SU-DHL-6 (cell line): ENCODE data around the gene DPCD.

Experiments
- H2AFZ ChIP-seq: fragments of 200-600 bp; sonication (generic); 2 replicates; pipeline ENCODE4 v1.6.1; 2014; ENCODE audit warnings: low read depth, mild to moderate bottlenecking, moderate library complexity, mixed read lengths, antibody characterized with exemption, low read length; ENCODE audit not compliant: severe bottlenecking
- H3F3A ChIP-seq: fragments of 200-600 bp; shearing (Covaris generic); 2 replicates; pipeline ENCODE4 v1.6.0; 2016; ENCODE audit warnings: antibody characterized with exemption, mild to moderate bottlenecking; ENCODE audit not compliant: insufficient read depth
- H3K27ac ChIP-seq: fragments of 200-600 bp; sonication (generic); 2 replicates; pipeline ENCODE4 v1.5.1; 2016; ENCODE audit warnings: low read depth, mild to moderate bottlenecking, low read length, moderate library complexity, mixed read lengths
- H3K27me3 ChIP-seq: fragments of 200-600 bp; sonication (generic), shearing (Covaris generic); 2 replicates; pipeline ENCODE4 v1.6.0; 2014; ENCODE audit warnings: mild to moderate bottlenecking, low read length
- H3K36me3 ChIP-seq: fragments of 200-600 bp; sonication (generic); 2 replicates; pipeline ENCODE4 v1.6.1; 2014; ENCODE audit warnings: mild to moderate bottlenecking, low read length, mixed read lengths
- H3K4me2 ChIP-seq: fragments of 300-600, 200-600 bp; shearing (Covaris generic), sonication (generic); 2 replicates; pipeline ENCODE4 v1.6.0; 2014; ENCODE audit warnings: low read length, low read depth, mild to moderate bottlenecking; ENCODE audit not compliant: poor library complexity, severe bottlenecking
- H3K4me3 ChIP-seq: fragments of 200-600 bp; sonication (generic); 2 replicates; pipeline ENCODE4 v1.5.1; 2014; ENCODE audit warnings: antibody characterized with exemption, low read length, mild to moderate bottlenecking, mixed read lengths; ENCODE audit not compliant: insufficient read depth, poor library complexity, severe bottlenecking
- H3K79me2 ChIP-seq: fragments of 200-600 bp; sonication (generic); 2 replicates; pipeline ENCODE4 v1.6.1; 2014; ENCODE audit warnings: mild to moderate bottlenecking, low read length, moderate library complexity; ENCODE audit not compliant: insufficient read depth
- H3K9ac ChIP-seq: fragments of 200-600 bp; sonication (generic); 2 replicates; pipeline ENCODE4 v1.7.0; 2014; ENCODE audit warnings: mild to moderate bottlenecking, low read length
- H3K9me2 ChIP-seq: fragments of 200-600 bp; sonication (generic); replicated peaks from 2 replicates; pipeline ENCODE4 v1.6.1; 2014; ENCODE audit warnings: low read length; ENCODE audit not compliant: insufficient read depth
- H3K9me3 ChIP-seq: fragments of 200-600 bp; sonication (generic); 2 replicates; pipeline ENCODE4 v1.6.1; 2014; ENCODE audit warnings: low read length, mixed read lengths; ENCODE audit not compliant: insufficient read depth
- H4K20me1 ChIP-seq: fragments of 200-600 bp; sonication (generic); 2 replicates; pipeline ENCODE4 v1.6.1; 2014; ENCODE audit warnings: low read depth, mild to moderate bottlenecking, antibody characterized with exemption, low read length, moderate library complexity, mixed read lengths
- CTCF ChIP-seq: fragments of 200-600 bp; sonication (generic); IDR thresholded peaks from one replicate; pipeline ENCODE4 v1.5.1; 2017; ENCODE audit warnings: antibody characterized with exemption, mild to moderate bottlenecking, low read length, moderate library complexity; ENCODE audit not compliant: insufficient read depth, poor library complexity, severe bottlenecking
- EZH2phosphoT487 ChIP-seq: fragments of 200-600 bp; sonication (generic), shearing (Covaris generic); conservative IDR thresholded peaks from 2 replicates; pipeline ENCODE4 v1.6.1; 2018; ENCODE audit warnings: mild to moderate bottlenecking, antibody characterized with exemption, low read length, moderate library complexity, mixed read lengths

Gene DPCD

GRCh38 chr10:101565370-101565900 is 22.7 kb upstream of the DPCD start:
- Histone ChIP-seq H2AFZ (no peak overlapping the region), H3K27me3 (no peaks in the 10 kb centered on the region; the same call in 1 of the 2 replicates), H3K4me2 (no peak overlapping the region), H3K9me3 (no peaks in the 10 kb centered on the region), H3F3A (no peaks in the 10 kb centered on the region), H3K36me3 (no peaks in the 10 kb centered on the region), H4K20me1 (no peaks in the 10 kb centered on the region), H3K27ac (no peak overlapping the region), H3K79me2 (no peaks in the 10 kb centered on the region), H3K4me3 (no peak overlapping the region), H3K9ac (no peak overlapping the region), H3K9me2 (no peaks in the 10 kb centered on the region)
- no peak for TF ChIP-seq EZH2phosphoT487
- no peak for TF ChIP-seq CTCF

DNA sequence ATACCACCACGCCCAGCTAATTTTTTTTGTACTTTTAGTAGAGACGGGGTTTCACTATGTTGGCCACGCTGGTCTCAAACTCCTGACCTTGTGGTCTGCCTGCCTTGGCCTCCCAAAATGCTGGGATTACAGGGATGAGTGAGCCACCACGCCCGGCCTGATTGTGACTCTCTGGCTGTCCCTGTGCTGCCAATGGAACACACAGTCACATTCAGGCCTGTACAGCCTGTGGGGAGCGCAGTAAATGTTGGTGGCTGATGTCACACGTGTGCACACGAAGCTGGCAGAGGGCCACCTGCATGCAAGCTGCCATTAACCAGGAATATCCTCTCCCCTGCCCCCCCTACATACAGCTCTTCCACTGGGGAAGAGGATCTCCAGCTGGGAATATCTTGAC is 22.2 kb upstream of the DPCD start:
- H3K9me2 ChIP-seq, result no peaks in the 10 kb centered on the region
- no peaks in the 10 kb centered on the region for H3K36me3 ChIP-seq
- H3K4me2 ChIP-seq, result no peak overlapping the region
- H3K27me3 ChIP-seq, result no peaks in the 10 kb centered on the region; the same call in 1 of the 2 replicates
- H4K20me1 ChIP-seq, result no peaks in the 10 kb centered on the region
- no peaks in the 10 kb centered on the region for H3F3A ChIP-seq
- no peaks in the 10 kb centered on the region for H3K9me3 ChIP-seq
- H3K9ac ChIP-seq, result no peak overlapping the region
- TF ChIP-seq EZH2phosphoT487, result no peak
- TF ChIP-seq CTCF, result no peak
- no peak overlapping the region for H3K27ac ChIP-seq
- H3K4me3 ChIP-seq, result no peak overlapping the region
- no peak overlapping the region for H2AFZ ChIP-seq
- H3K79me2 ChIP-seq, result no peaks in the 10 kb centered on the region

DNA sequence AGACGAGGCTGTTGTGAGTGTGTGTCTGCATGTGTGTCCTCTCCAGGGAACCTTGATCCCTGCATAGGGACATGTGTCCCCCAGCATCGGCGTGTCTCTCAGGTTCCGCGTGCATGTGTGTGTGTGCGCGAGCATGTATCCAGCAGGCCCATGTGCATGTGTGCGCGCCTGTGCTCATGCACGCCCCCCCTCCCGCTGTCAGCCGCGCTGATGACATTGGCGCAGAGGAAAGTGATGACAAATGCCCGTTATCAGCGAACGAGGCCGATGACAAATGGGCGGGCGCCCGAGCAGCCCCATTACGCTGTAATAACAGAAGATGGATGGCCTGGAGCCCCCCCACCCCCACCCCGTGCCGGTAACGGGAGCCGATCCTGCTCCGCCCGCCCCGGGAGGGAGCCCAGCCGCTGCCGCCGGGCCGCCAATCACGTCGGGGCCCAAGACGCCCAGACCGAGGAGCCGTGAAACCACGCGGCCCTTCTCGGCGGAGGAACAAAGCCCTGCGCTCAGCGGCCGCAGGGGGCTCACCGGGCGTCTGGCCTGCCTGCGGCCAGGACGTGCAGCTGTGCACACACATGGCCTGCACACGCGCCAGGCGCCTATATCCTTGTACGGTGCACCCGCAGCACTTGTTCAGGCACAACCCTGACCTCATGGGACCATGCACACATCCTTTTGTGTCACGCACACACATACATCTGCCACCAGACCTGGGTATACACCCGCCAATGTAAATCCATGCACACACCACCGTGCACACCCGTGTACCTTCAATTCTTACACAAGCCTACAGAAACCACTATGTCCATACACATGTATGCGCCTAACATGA is 21.6 kb upstream of the DPCD start:
- H3K4me2 ChIP-seq, result no peak overlapping the region
- no peaks in the 10 kb centered on the region; the same call in 1 of the 2 replicates for H3K27me3 ChIP-seq
- no peaks in the 10 kb centered on the region for H3K36me3 ChIP-seq
- H3K9me2 ChIP-seq, result no peaks in the 10 kb centered on the region
- no peaks in the 10 kb centered on the region for H4K20me1 ChIP-seq
- TF ChIP-seq EZH2phosphoT487 (no peak), CTCF (no peak)
- H3K9me3 ChIP-seq, result no peaks in the 10 kb centered on the region
- no peaks in the 10 kb centered on the region for H3F3A ChIP-seq
- H3K27ac ChIP-seq, result no peak overlapping the region
- no peaks in the 10 kb centered on the region for H3K79me2 ChIP-seq
- H2AFZ ChIP-seq, result no peak overlapping the region
- no peak overlapping the region for H3K9ac ChIP-seq
- H3K4me3 ChIP-seq, result no peak overlapping the region
